ENCODE measurements around the gene NFASC.

- TF ChIP-seq SMAD3 (CRISPR knock-in tag; IDR thresholded peaks at IDR 0.05; ENCODE audit: borderline replicate concordance), result no peak
- TF ChIP-seq, protein P1, sequence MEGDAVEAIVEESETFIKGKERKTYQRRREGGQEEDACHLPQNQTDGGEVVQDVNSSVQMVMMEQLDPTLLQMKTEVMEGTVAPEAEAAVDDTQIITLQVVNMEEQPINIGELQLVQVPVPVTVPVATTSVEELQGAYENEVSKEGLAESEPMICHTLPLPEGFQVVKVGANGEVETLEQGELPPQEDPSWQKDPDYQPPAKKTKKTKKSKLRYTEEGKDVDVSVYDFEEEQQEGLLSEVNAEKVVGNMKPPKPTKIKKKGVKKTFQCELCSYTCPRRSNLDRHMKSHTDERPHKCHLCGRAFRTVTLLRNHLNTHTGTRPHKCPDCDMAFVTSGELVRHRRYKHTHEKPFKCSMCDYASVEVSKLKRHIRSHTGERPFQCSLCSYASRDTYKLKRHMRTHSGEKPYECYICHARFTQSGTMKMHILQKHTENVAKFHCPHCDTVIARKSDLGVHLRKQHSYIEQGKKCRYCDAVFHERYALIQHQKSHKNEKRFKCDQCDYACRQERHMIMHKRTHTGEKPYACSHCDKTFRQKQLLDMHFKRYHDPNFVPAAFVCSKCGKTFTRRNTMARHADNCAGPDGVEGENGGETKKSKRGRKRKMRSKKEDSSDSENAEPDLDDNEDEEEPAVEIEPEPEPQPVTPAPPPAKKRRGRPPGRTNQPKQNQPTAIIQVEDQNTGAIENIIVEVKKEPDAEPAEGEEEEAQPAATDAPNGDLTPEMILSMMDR (IDR thresholded peaks at IDR 0.05), result no peak
Measured at GRCh38 chr1:205025239-205025638, 154.6 kb downstream of the NFASC start.

Data from WTC11 (cell line).